SK-N-SH (cell line): ENCODE data around the gene NAALADL2.

Experiments
- ELF1 ChIP-seq: IDR thresholded peaks from 2 replicates; pipeline ENCODE4 v1.4.0; 2012
- RAD21 ChIP-seq: IDR thresholded peaks from 2 replicates; pipeline ENCODE4 v1.6.1; 2012; ENCODE audit warnings: mild to moderate bottlenecking, low read length
- TF ChIP-seq, protein P1 (sequence below): fragments of 200-600 bp; sonication (generic); IDR thresholded peaks from 2 replicates; pipeline ENCODE4 v1.6.1; 2017; ENCODE audit warnings: antibody characterized with exemption, mild to moderate bottlenecking, moderate library complexity
- TF ChIP-seq, protein P2 (sequence below): IDR thresholded peaks from 2 replicates; pipeline ENCODE4; 2012

DNA sequence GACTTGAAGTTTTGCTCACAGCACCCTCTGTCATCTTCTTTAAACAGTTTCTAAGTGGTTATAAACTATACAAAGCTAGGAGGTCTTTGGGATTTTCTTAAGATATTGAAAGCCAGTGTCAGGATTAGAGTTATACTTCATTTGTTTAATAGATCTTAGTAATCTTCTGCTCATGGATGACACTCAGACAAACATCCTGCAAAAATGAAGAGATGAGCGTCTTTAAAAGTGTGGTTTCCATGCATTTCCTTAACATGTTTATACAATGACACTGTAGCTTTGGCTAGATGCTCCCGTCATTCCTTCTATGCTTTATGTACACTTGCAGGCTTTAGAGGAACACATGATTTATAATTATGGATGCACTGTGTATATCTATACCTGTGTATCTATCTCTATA, 182.2 kb downstream of the NAALADL2 start:
- TF ChIP-seq, protein P1, sequence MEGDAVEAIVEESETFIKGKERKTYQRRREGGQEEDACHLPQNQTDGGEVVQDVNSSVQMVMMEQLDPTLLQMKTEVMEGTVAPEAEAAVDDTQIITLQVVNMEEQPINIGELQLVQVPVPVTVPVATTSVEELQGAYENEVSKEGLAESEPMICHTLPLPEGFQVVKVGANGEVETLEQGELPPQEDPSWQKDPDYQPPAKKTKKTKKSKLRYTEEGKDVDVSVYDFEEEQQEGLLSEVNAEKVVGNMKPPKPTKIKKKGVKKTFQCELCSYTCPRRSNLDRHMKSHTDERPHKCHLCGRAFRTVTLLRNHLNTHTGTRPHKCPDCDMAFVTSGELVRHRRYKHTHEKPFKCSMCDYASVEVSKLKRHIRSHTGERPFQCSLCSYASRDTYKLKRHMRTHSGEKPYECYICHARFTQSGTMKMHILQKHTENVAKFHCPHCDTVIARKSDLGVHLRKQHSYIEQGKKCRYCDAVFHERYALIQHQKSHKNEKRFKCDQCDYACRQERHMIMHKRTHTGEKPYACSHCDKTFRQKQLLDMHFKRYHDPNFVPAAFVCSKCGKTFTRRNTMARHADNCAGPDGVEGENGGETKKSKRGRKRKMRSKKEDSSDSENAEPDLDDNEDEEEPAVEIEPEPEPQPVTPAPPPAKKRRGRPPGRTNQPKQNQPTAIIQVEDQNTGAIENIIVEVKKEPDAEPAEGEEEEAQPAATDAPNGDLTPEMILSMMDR = no peak
- TF ChIP-seq ELF1 (no peak), RAD21 (no peak)
- TF ChIP-seq, protein P2, sequence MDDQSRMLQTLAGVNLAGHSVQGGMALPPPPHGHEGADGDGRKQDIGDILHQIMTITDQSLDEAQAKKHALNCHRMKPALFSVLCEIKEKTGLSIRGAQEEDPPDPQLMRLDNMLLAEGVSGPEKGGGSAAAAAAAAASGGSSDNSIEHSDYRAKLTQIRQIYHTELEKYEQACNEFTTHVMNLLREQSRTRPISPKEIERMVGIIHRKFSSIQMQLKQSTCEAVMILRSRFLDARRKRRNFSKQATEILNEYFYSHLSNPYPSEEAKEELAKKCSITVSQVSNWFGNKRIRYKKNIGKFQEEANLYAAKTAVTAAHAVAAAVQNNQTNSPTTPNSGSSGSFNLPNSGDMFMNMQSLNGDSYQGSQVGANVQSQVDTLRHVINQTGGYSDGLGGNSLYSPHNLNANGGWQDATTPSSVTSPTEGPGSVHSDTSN = no peak
